ENCODE results near the gene SPEG. TPM values are rescaled to one million over a fixed set of nuclear protein-coding genes. Genes with fewer than 3 reads are reported as not detected.

SPEG gene
- total and polyA plus RNA-seq, 2 of the 8 experiments (the other 6 are each of a cell fraction or from before 2014, with no cell fraction given), result 19.9 to 32.0 TPM

GRCh38 chr2:219522111-219523030 is 87.7 kb downstream of the SPEG start (continued):
- TF ChIP-seq CHD7 (IDR thresholded peaks at IDR 0.05; ENCODE audit: insufficient replicate concordance, low read length) (no peak), HDAC2 (IDR thresholded peaks at IDR 0.05; ENCODE audit: borderline replicate concordance in 1 of 2, low read depth in 2 of 2, low read length in 2 of 2) (no peak), KDM4A (IDR thresholded peaks at IDR 0.05; ENCODE audit: low read depth, low read length, severe bottlenecking) (peak; percentile 22), CTCF (IDR thresholded peaks at IDR 0.05; ENCODE audit: control extremely low read depth in 1 of 3, insufficient read depth in 1 of 3, low read depth in 1 of 3, low read length in 3 of 3) (no peak), CTBP2 (IDR thresholded peaks at IDR 0.05; ENCODE audit: borderline replicate concordance, insufficient read depth, insufficient read length, low read length) (no peak)
